Activated CD8-positive, alpha-beta memory T cell treated with anti-CD3 and anti-CD28 coated beads, Interleukin-2, amount 10 ng/mL, durations not matched to agents 7 days and 5 days (primary cell): ENCODE data around the gene ECI1. TPM values are rescaled to one million over a fixed set of nuclear protein-coding genes. Genes with fewer than 3 reads are reported as not detected.

Source experiments
- ATAC-seq: fragments of 150-1000 bp; cut with Tn5 transposase; one replicate; pipeline ENCODE4 v1.10.0; 2021; ENCODE audit warnings: moderate library complexity
- CTCF ChIA-PET: fragments of 350-600 bp; sonication (Branson Sonifier 250); formaldehyde crosslinking; loops from one replicate; lab custom pipeline; 2021; ENCODE audit warnings: antibody characterized with exemption; lab: Charles Lee
- DNase-seq: peaks from one replicate; pipeline ENCODE4 v3.0.0-alpha.2; 2020
- H3K27ac Mint-ChIP-seq: one replicate; pipeline ENCODE4 v1.8.0; 2021; ENCODE audit warnings: mild to moderate bottlenecking, mixed read lengths
- H3K27me3 Mint-ChIP-seq: one replicate; pipeline ENCODE4 v1.8.0; 2021; ENCODE audit warnings: mixed read lengths
- H3K36me3 Mint-ChIP-seq: one replicate; pipeline ENCODE4 v1.8.0; 2021; ENCODE audit warnings: mild to moderate bottlenecking, mixed read lengths
- H3K4me1 Mint-ChIP-seq: one replicate; pipeline ENCODE4 v1.8.0; 2021; ENCODE audit warnings: mixed read lengths
- H3K4me3 Mint-ChIP-seq: one replicate; pipeline ENCODE4 v1.8.0; 2021; ENCODE audit warnings: mild to moderate bottlenecking, moderate library complexity, mixed read lengths
- H3K9me3 Mint-ChIP-seq: one replicate; pipeline ENCODE4 v1.8.0; 2022; ENCODE audit warnings: low read depth, mixed read lengths
- total RNA-seq, 2 experiments: library from RNA; stranded (reverse); gene quantifications; one replicate each; pipeline ENCODE4 v1.2.3, GENCODE V29; 2021

ECI1 gene
- total RNA-seq, 2 experiments from 2014 or later, result 48.9 to 57.3 TPM

- H3K9me3 Mint-ChIP-seq, result no peaks in the 10 kb centered on the region
- H3K36me3 Mint-ChIP-seq, result no peaks in the 10 kb centered on the region
- ATAC-seq (no peak), DNase-seq (no peak)
- no peaks in the 10 kb centered on the region for H3K4me1 Mint-ChIP-seq
- H3K4me3 Mint-ChIP-seq, result no peak overlapping the region
- CTCF ChIA-PET, result no interaction called here
- H3K27ac Mint-ChIP-seq, result no peak overlapping the region
- H3K27me3 Mint-ChIP-seq, result no peaks in the 10 kb centered on the region
Observed at GRCh38 chr16:2285731-2286191, 34.4 kb upstream of the ECI1 start.

DNA sequence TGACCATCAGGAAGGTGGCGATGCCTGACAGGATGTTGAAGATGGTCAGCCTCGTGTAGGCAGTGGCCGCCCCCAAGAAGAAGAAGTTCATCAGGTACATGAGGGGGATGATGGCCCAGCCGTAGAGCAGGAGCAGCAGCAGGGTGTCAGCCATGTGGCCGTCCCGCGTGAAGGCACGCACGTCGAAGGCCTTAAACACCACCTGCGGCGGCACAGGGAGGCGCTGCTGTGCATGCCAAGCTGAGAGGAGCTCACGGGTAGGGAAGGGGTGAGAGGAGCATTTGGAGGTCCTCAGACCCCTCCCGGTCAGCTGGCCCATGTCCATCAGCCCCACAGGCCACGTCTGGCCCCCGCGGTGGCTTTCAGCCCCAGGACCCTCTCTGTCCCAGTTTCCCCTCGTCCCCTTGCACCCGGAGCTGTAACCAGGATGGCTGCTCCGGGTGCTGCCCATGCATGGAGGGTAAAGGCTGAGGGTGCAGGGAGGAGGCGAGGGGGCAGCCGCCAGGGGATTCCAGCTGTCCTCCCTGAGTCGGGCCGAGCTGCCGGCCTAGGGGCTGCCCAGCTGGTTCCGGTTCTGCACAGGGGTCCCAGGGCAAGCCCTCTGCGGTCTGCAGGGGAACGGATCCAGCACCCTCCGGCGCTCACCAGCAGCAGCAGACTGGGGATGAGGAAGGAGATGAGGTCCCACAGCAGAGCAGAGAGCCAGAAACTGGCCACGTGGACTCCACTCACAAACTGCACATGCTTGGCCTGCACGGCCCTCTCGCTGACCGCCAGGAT lies 33.6 kb upstream of the ECI1 start:
- Mint-ChIP-seq H3K4me3 (no peak overlapping the region), H3K4me1 (no peaks in the 10 kb centered on the region), H3K27me3 (no peaks in the 10 kb centered on the region), H3K9me3 (no peaks in the 10 kb centered on the region), H3K36me3 (no peaks in the 10 kb centered on the region), H3K27ac (no peak overlapping the region)
- CTCF ChIA-PET, result no interaction called here
- no peak for DNase-seq
- ATAC-seq, result no peak

- CTCF ChIA-PET, result no interaction called here
- Mint-ChIP-seq H3K36me3 (no peaks in the 10 kb centered on the region), H3K9me3 (no peaks in the 10 kb centered on the region), H3K4me1 (no peaks in the 10 kb centered on the region), H3K27ac (no peak overlapping the region), H3K4me3 (no peak overlapping the region), H3K27me3 (no peaks in the 10 kb centered on the region)
- no peak for DNase-seq
- ATAC-seq, result no peak
Observed at GRCh38 chr16:2284001-2284770, 32.8 kb upstream of the ECI1 start.

DNA sequence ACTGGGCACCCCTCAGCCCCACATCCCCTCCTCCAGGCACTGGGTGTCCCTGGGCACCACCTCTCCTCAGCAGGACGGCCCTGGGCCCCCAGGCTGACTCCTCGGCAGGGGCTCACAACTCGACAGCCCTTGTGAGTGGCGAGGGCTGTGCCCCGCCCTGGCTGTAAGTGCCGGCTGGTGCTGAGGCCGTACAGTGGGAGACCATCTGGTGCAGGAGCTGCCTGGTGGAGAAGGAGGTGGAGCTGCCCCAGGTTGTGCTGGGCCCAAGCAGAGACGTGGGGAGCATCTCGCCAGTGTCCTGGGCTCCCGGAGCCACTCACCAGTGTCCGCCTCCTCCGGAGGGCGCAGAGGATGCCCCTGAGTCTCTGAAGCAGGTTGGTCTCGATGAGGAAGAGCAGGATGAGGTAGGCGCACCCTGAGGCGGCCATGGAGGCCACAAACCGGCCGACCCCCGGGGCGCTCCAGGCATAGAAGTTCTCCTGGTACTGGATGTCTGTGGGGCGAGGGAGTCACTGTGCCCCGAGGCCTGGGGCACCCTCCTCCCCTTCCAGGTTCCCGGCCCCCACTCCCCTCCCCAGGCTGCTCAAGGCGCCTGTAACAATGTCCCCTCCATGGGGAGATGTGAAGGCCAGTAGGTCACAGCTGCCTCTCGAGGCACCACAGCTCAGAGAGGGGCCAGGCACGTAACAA lies 31.6 kb upstream of the ECI1 start:
- CTCF ChIA-PET, result no interaction called here
- Mint-ChIP-seq H3K4me3 (no peak overlapping the region), H3K27ac (no peak overlapping the region), H3K9me3 (no peaks in the 10 kb centered on the region), H3K36me3 (no peaks in the 10 kb centered on the region), H3K4me1 (no peaks in the 10 kb centered on the region), H3K27me3 (no peaks in the 10 kb centered on the region)
- ATAC-seq, result no peak
- no peak for DNase-seq

DNA sequence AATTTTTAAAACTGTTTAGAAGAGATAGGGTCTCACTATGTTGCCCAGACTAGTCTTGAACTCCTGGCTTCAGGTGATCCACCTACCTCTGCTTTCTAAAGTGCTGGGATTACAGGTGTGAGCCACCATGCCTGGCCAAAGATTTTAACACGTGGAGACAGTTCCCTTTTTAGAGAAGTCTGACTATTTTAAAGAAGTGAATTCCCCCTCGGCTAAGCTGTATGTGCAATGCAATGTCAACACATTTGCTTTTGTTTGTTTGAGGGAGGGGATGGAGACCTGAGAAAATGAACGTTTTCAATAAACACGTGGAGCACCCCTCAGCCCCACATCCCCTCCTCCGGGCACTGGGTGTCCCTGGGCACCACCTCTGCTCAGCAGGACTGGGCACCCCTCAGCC lies 30.9 kb upstream of the ECI1 start:
- CTCF ChIA-PET, result interaction anchor here (0.9 kb wide), 1 partner anchor 219 kb away, joined by 3 read pairs; no protein-coding TSS in a partner anchor
- H3K36me3 Mint-ChIP-seq, result no peaks in the 10 kb centered on the region
- no peak for DNase-seq
- H3K4me3 Mint-ChIP-seq, result no peak overlapping the region
- no peaks in the 10 kb centered on the region for H3K4me1 Mint-ChIP-seq
- H3K27ac Mint-ChIP-seq, result no peak overlapping the region
- no peak for ATAC-seq
- H3K27me3 Mint-ChIP-seq, result no peaks in the 10 kb centered on the region
- H3K9me3 Mint-ChIP-seq, result no peaks in the 10 kb centered on the region

DNA sequence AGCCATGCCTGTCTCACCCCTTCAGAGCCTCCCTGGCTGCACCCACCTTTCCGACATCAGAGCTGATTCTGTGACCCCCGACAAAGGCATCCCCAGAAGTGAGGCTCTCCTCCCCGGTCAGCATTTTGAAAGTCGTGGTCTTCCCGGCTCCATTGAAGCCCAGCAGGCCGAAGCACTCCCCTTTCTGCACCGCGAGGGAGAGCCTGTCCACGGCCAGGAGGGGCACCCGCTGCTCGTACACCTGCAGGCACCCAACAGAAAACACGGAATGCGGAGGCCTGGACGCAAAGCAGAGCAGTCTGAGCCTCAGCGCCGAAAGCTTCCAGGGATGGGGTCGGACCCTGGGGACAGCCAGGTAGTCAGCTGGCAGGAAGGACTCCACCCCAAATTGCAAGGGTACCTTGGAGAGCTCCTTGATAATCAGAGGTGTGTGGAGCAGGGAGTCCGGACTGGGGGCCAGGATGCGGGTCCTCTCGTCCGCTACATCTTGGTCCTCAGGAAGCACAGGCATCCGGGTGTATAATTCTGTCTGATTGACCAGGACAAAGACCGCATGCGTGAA lies 29.7 kb upstream of the ECI1 start:
- DNase-seq, result no peak
- Mint-ChIP-seq H3K4me1 (no peaks in the 10 kb centered on the region), H3K27me3 (no peaks in the 10 kb centered on the region), H3K36me3 (no peaks in the 10 kb centered on the region), H3K4me3 (no peak overlapping the region), H3K27ac (no peak overlapping the region), H3K9me3 (no peaks in the 10 kb centered on the region)
- CTCF ChIA-PET, result no interaction called here
- ATAC-seq, result no peak

DNA sequence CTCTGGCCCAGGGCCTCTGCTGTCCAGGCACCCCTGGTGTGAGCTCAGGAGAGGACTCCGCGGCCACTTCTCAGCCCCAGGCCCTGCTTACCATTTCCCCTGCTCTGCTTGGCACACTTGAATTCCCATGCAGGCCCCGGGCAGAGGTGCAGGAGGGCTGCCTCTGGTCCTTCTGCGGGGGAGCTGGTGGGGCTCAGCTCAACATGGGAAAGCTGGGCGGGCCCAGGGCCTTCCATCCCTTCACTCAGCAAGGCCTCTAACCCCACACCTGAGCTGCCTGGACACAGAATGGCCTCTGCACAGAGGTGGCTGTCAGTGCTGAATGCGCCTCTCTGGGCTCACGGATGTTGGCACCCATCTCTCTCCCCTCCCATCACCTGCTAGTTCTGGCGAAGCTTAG lies 29.1 kb upstream of the ECI1 start:
- CTCF ChIA-PET, result no interaction called here
- H3K36me3 Mint-ChIP-seq, result no peaks in the 10 kb centered on the region
- H3K4me1 Mint-ChIP-seq, result no peaks in the 10 kb centered on the region
- ATAC-seq, result no peak
- H3K9me3 Mint-ChIP-seq, result no peaks in the 10 kb centered on the region
- H3K4me3 Mint-ChIP-seq, result no peak overlapping the region
- no peaks in the 10 kb centered on the region for H3K27me3 Mint-ChIP-seq
- DNase-seq, result no peak
- H3K27ac Mint-ChIP-seq, result no peak overlapping the region

DNA sequence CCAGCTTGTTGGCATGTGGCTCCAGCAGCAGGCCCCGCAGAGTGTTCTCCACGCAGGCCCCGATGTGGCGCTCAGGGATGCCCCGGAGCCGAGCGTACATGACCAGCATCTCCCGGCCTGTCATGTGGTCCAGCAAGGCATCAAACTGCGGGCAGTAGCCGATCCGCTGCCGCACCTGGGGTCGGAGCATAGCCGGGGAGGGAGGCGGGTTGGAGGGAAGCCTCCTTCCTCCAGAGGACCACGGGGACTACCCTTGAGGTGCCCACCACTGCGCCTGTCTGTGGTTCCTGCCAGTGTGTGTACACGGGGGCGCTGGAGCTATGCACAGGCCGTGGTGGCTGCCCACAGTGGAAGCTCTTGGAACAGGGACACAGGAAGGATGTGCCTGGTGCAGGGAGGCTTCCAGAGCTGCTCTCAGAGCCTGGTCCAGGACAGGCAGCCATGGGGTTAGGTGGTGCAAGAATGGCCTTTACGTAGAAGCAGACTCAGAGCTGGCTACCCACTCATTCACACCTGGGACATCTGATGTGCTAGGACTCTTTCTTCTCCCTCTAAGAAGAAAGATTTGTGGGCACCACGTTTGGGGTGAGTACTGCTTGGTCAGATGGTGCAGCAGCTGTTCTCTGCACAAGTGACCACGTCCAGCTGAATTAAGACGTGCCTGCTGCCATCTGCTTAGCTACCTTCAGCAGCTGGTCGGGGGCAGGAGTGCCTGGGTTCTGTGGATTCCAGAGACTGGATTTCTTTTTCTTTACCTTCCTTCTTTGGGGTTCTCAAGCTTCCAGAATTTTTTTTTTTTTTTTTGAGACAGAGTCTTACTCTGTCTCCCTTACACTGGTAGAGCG lies 27.8 kb upstream of the ECI1 start:
- Mint-ChIP-seq H3K9me3 (no peaks in the 10 kb centered on the region), H3K4me3 (no peak overlapping the region), H3K36me3 (no peaks in the 10 kb centered on the region), H3K27me3 (no peaks in the 10 kb centered on the region), H3K27ac (no peak overlapping the region), H3K4me1 (no peaks in the 10 kb centered on the region)
- CTCF ChIA-PET, result interaction anchor here (0.5 to 0.9 kb wide), 3 partner anchors 26 to 221 kb away, joined by 3 read pairs; no protein-coding TSS in a partner anchor
- no peak for ATAC-seq
- no peak for DNase-seq

DNA sequence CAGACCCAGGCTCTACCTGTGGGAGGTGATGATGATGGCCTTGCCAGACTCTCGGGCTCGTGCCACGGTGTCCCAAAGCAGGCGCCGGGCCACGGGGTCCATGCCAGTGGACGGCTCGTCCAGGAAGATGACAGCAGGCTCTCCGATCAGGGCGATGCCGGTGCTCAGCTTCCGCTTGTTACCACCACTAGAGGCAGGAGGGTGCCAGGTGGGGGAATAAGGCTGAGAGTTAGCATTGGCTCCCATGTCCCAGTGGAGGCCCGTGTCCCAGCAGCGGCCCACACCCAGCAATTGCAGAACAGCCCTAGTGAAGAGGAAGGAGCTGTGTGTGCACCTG lies 26.9 kb upstream of the ECI1 start:
- Mint-ChIP-seq H3K27ac (no peak overlapping the region), H3K4me3 (no peak overlapping the region), H3K9me3 (no peaks in the 10 kb centered on the region), H3K4me1 (no peaks in the 10 kb centered on the region), H3K27me3 (no peaks in the 10 kb centered on the region), H3K36me3 (no peaks in the 10 kb centered on the region)
- DNase-seq (no peak), ATAC-seq (no peak)
- CTCF ChIA-PET, result no interaction called here

DNA sequence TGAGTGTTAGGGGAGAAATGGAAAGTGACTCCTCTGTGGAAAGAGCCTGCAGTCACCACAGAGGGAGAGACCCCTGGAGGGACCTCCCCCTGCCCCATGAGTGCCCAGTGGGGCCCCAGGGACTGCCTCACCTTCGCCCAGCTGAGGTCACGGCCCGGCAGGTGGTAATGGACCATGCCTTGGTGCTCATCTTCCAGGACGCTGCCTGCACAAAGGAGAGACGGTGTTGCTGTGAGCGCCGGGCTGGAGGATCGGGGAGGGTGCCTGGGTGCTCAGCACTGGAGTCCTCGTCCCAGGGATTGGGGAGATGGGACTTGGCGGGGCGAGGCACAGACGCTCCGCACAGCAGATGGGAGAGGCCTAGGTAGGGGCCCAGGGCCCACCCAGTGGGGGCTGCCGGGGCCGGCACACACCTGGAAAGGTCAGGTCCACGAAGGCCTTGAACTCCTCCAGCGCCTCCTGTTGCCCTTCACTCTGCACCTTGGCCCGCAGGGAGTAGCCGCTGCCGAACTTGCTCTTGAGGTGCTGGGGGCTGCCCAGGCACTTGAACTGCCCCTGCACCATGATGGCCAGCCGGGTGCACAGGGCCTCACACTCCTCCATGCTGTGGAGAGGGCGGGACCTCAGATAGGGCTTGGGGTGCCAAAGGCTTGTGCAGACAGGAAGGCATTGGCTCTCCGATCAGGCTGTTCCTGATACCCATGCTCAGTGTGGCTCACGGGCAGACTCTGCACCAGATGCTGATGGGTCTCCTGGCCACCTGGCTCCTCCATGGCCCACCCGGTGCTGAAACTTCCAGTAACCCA lies 26.3 kb upstream of the ECI1 start:
- CTCF ChIA-PET, result no interaction called here
- ATAC-seq, result no peak
- H3K27me3 Mint-ChIP-seq, result no peaks in the 10 kb centered on the region
- no peak overlapping the region for H3K27ac Mint-ChIP-seq
- no peaks in the 10 kb centered on the region for H3K9me3 Mint-ChIP-seq
- H3K4me1 Mint-ChIP-seq, result no peaks in the 10 kb centered on the region
- no peak for DNase-seq
- no peaks in the 10 kb centered on the region for H3K36me3 Mint-ChIP-seq
- H3K4me3 Mint-ChIP-seq, result no peak overlapping the region

- no peak overlapping the region for H3K4me3 Mint-ChIP-seq
- no peaks in the 10 kb centered on the region for H3K36me3 Mint-ChIP-seq
- no peak overlapping the region for H3K27ac Mint-ChIP-seq
- no peaks in the 10 kb centered on the region for H3K4me1 Mint-ChIP-seq
- DNase-seq (no peak), ATAC-seq (no peak)
- H3K27me3 Mint-ChIP-seq, result no peaks in the 10 kb centered on the region
- H3K9me3 Mint-ChIP-seq, result no peaks in the 10 kb centered on the region
- CTCF ChIA-PET, result no interaction called here
Observed at GRCh38 chr16:2276368-2277195, 25.2 kb upstream of the ECI1 start.
